AG04450 (cell line): ENCODE data around the gene INPP5A. TPM values are rescaled to one million over a fixed set of nuclear protein-coding genes. Genes with fewer than 3 reads are reported as not detected.

Experiments
- CTCF ChIA-PET: fragments of 300-600, 350-600 bp; formaldehyde crosslinking; extraction: SDS; loops from one replicate; lab custom pipeline; 2022; ENCODE audit warnings: antibody characterized with exemption, inconsistent platforms; lab: Charles Lee
- POLR2A ChIA-PET: fragments of 350-600 bp; formaldehyde crosslinking; extraction: SDS; loops from one replicate; lab custom pipeline; 2021; ENCODE audit warnings: antibody characterized with exemption, inconsistent platforms; lab: Yijun Ruan, JAX
- DNase-seq: peaks from one replicate; pipeline ENCODE4 v3.0.0-alpha.2; 2011; ENCODE audit warnings: low read depth, low spot score
- H3K27ac ChIP-seq: one replicate; pipeline ENCODE4 v1.5.1; 2012; ENCODE audit warnings: low read depth, low read length, control low read depth
- H3K27me3 ChIP-seq: one replicate; pipeline ENCODE4 v1.6.0; 2012; ENCODE audit warnings: low read length; ENCODE audit not compliant: control insufficient read depth, insufficient read depth
- H3K4me3 ChIP-seq: 2 replicates; pipeline ENCODE4 v1.5.1; 2011; ENCODE audit warnings: mild to moderate bottlenecking, low read depth, low read length, control low read depth
- H3K9me3 ChIP-seq: 2 replicates; pipeline ENCODE4 v1.5.1; 2012; ENCODE audit warnings: low read length; ENCODE audit not compliant: control insufficient read depth, insufficient read depth
- polyA plus RNA-seq: library from polyadenylated mRNA; depleted of rRNA; stranded (reverse); fragments of >200 nt; gene quantifications from 2 replicates; pipeline ENCODE4 v1.2.3, GENCODE V29; 2011
- TF ChIP-seq, protein P1 (sequence below): IDR thresholded peaks from 2 replicates; pipeline ENCODE4 v1.5.1; 2011; ENCODE audit warnings: low read depth, low read length, control low read depth, inconsistent platforms

INPP5A gene
- polyA plus RNA-seq, 1 experiment, result 22.5 TPM

GRCh38 chr10:132584081-132584480 lies 46.5 kb downstream of the INPP5A start:
- Histone ChIP-seq H3K27me3 (no peaks in the 10 kb centered on the region), H3K4me3 (no peak overlapping the region), H3K9me3 (peaks cover 6% of the 10 kb centered on the region; the same call in 1 of the 2 replicates), H3K27ac (no peak overlapping the region)
- TF ChIP-seq, protein P1, sequence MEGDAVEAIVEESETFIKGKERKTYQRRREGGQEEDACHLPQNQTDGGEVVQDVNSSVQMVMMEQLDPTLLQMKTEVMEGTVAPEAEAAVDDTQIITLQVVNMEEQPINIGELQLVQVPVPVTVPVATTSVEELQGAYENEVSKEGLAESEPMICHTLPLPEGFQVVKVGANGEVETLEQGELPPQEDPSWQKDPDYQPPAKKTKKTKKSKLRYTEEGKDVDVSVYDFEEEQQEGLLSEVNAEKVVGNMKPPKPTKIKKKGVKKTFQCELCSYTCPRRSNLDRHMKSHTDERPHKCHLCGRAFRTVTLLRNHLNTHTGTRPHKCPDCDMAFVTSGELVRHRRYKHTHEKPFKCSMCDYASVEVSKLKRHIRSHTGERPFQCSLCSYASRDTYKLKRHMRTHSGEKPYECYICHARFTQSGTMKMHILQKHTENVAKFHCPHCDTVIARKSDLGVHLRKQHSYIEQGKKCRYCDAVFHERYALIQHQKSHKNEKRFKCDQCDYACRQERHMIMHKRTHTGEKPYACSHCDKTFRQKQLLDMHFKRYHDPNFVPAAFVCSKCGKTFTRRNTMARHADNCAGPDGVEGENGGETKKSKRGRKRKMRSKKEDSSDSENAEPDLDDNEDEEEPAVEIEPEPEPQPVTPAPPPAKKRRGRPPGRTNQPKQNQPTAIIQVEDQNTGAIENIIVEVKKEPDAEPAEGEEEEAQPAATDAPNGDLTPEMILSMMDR, result no peak
- POLR2A ChIA-PET, result no interaction called here
- DNase-seq, result no peak
- CTCF ChIA-PET, result no interaction called here

DNA sequence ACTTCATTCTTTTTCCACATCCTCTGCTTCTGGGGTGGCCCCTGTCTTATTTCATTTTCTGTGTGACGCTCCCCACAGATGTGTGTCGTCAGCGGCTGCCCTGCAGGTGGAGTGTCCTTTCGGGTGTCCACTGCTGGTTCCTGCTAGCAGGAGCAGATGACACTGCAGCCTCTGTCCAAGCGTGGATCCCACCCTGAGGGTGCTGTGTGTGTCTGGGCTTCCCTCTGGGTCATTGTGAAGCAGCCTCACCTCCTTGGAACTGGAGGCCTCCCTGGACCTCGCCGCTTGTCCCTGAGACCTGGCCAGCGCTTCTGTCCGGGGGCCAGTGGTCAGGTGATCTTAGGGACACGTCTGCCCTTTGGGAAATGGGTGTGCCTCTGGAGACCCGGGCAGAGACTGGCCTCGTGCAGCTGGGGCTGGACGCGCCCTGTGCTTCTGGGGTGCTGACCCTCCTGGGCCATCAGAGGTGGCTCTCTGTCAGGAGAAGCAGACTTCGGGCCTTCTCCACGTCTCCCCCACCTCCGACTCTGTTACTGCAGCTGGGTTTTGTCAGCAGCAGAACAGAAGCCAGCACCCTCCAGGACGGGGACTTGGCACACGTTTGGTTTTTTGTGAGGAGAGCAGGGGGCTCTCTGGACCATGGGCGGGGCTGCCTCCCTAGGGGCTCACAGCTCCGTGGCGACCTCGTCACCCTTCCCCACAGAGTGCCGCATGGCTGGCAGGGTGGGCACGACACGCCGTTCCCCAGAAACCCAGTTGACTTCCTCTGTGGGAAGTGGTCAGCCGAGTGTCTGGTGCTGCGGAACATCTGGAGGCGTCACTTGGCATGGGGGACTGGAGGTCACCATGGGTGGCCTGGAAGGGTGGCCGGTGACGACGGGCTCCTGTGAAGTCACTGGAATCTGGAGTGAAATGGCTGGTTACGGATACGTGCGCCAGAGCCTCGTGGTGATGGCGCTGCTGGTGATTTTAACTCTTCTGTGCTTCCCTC lies 48.4 kb downstream of the INPP5A start:
- Histone ChIP-seq H3K4me3 (no peak overlapping the region), H3K9me3 (peaks cover 17% of the 10 kb centered on the region; the same call in 1 of the 2 replicates), H3K27ac (no peak overlapping the region), H3K27me3 (peaks cover 2% of the 10 kb centered on the region)
- DNase-seq, result no peak
- ChIA-PET CTCF (no interaction called here), POLR2A (no interaction called here)
- TF ChIP-seq, protein P1, result no peak

- no peak for DNase-seq
- H3K27ac ChIP-seq, result no peak overlapping the region
- H3K9me3 ChIP-seq, result peaks cover 17% of the 10 kb centered on the region; the same call in 1 of the 2 replicates
- H3K4me3 ChIP-seq, result no peak overlapping the region
- CTCF ChIA-PET, result no interaction called here
- POLR2A ChIA-PET, result no interaction called here
- TF ChIP-seq, protein P1, result no peak
- H3K27me3 ChIP-seq, result peaks cover 2% of the 10 kb centered on the region
Observed at GRCh38 chr10:132586739-132587138, 49.2 kb downstream of the INPP5A start.

GRCh38 chr10:132587175-132587574 lies 49.6 kb downstream of the INPP5A start:
- DNase-seq, result no peak
- Histone ChIP-seq H3K4me3 (no peak overlapping the region), H3K9me3 (peaks cover 17% of the 10 kb centered on the region; the same call in 1 of the 2 replicates), H3K27ac (no peak overlapping the region), H3K27me3 (peaks cover 2% of the 10 kb centered on the region)
- POLR2A ChIA-PET, result no interaction called here
- CTCF ChIA-PET, result no interaction called here
- TF ChIP-seq, protein P1, result no peak
